Measurements from ENCODE around the gene BRIP1.

- no peak for TF ChIP-seq CTCF (IDR thresholded peaks at IDR 0.05)
- no peak for TF ChIP-seq IRF3 (IDR thresholded peaks at IDR 0.05; ENCODE audit: low read depth, low read length)
- TF ChIP-seq GATA2 (CRISPR knock-in tag; IDR thresholded peaks at IDR 0.05), result no peak
- no peak for TF ChIP-seq FOXJ3 (CRISPR knock-in tag; IDR thresholded peaks at IDR 0.05)
- TF ChIP-seq USF2 (IDR thresholded peaks at IDR 0.05; ENCODE audit: borderline replicate concordance, low read depth, low read length), result no peak
- TF ChIP-seq TAF1 (IDR thresholded peaks at IDR 0.05; ENCODE audit: borderline replicate concordance, low read depth, low read length), result no peak
- no peak for TF ChIP-seq CHD2 (IDR thresholded peaks at IDR 0.05; ENCODE audit: low read length, partially characterized antibody)
- no peak for TF ChIP-seq SIN3A (IDR thresholded peaks at IDR 0.05; ENCODE audit: borderline replicate concordance, low read depth, low read length)
- no peak for TF ChIP-seq RAD21 (IDR thresholded peaks at IDR 0.05; ENCODE audit: low read length)
- no peak for TF ChIP-seq GABPA (IDR thresholded peaks at IDR 0.05; ENCODE audit: low read depth)
Measured at GRCh38 chr17:61877837-61878236, 14.5 kb upstream of the BRIP1 start.

Data from SK-N-SH (cell line).